DMS79 treated with DMSO at 0.1 percent for 48 hours (cell line): Measurements from ENCODE around the gene KLHL22.
"Not testable (repeated sequence)": the region's sequence is repeated elsewhere in the genome, so short reads cannot be mapped to it uniquely, and the experiment has no call there.

Experiments
- DNase-seq: peaks from one replicate; lab custom pipeline; 2025; lab: John Stamatoyannopoulos, UW

The KLHL22 gene

DNA sequence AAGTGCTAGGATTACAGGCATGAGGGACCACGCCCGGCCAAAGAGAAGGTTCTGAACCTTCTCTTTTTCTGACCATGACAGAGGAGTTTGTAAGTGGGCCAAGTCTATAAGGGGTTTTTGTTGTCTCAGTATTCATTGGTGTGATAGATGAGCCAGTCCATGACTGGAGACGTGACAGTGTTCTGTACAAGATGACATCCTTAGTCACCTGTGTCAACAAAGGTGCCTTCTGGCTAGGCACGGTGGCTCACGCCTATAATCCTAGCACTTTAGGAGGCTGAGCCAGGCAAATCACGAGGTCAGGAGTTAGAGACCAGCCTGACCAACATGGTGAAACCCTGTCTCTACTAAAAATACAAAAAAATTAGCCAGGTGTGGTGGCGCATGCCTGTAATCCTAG is 4.2 kb upstream of the KLHL22 start:
- DNase-seq, result no peak

DNA sequence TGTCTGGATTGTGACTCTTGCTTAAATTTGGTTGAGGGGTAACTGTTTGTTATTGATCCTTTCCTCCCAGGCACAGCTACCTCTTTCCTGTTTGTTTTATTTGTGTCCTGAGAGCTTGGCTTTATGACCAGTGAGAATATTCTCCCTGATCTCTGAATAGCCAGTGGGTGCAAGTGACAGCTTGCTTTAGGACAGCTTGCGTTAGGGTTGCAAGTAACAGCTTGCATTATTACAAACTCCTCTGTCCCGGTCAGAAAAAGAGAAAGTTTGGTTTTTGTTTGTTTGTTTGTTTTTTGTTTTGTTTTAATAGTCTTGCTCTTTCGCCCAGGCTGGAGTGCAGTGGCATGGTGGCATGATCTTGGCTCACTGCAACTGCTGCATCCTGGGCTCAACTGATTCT is 3.3 kb upstream of the KLHL22 start:
- DNase-seq, result no peak

DNA sequence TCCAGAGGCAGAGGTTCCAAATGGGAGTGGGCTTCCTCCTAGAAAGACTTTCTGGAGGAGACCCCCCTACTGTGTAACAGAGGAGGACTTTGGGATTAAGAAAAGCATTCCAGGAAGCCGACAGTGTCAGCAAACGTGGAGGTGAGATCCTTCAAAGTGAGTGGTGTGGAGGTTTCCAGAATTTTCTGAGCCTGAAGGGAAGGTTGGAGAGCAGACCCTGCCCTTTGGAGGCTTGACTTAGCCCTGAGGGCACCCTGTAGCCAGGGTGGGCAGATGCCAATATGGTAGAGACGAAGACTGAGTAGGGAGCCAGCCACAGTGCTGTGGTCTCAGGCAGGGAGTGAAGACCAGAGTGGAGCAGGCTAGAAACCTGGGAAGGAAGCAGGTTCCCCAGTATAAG is 1.8 kb upstream of the KLHL22 start:
- DNase-seq, result no peak

DNA sequence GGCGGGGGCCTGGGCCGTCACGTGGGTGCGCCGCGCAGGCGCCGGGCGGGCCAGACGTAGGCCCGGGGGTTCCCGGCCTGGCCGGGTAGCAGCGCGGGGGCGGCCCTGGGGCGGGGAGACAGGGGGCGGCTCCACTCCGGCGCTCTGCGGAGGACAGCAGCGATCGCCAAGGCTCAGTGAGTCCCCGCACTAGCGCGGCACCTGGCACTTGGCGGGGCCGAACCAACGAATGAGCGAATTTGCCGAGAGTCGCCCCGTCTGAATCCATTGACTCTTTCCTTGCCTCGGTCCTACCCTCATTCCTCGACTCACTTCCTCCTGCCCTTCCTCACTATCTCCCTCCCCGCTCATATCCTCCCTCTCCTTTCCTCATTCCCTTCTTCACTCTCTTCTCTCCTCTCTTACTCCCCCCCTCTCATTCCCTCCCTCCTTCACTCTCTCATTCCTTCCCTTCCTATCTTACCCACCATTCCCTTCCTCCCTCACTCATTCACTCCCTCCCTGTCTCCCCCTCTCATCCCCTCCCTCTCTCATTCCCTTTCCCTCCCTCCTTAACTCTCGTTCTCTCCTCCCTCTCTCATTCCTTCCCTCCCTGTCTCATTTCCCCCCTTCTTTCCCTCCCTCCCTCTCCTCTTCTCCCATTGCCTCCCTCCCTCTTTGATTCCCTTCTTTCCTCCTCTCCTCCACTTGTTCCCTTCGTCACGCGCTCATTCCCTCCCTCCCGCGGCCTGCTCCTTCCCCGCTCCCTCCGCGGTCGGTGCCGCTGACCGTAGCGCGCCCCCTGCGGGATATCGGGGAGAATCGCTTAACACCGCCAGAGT is 476 bp upstream of the KLHL22 start:
- DNase-seq, result peak; percentile 73

DNA sequence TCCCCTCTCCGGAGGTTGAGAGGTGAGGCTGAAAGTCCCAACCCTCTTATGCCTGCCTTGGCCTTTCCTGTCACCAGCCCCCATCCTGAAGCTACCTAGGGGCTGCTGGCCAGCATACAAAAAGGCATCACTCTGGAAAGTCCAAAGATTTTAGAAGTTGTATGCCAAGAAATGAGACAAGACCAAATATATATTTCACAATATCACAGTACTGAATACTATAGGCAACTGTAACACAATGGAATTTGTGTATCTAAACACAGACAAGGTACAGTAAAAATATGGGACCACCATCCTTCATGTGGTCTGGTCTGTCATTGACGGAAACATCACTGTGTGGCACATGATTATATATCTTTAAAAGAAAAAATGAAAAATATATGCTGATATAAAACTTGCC is 4.2 kb downstream of the KLHL22 start:
- DNase-seq, result no peak

DNA sequence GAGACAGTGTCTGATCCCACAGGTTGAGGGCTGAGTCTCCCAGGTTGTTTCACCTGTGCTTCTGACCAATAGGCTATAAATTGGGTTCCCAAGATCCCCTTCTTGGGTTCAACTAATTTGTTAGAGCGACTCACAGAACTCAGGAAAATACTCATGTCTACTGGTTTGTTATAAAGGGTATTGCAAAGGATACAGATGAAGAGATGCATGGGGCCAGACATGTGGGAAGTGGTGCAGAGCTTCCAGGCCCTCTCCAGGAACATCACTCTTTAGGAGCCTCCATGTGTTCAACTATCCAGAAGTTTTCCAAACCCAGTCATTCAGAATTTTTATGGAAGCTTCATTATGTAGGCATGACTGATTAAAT is 4.7 kb downstream of the KLHL22 start:
- DNase-seq, result no peak

DNA sequence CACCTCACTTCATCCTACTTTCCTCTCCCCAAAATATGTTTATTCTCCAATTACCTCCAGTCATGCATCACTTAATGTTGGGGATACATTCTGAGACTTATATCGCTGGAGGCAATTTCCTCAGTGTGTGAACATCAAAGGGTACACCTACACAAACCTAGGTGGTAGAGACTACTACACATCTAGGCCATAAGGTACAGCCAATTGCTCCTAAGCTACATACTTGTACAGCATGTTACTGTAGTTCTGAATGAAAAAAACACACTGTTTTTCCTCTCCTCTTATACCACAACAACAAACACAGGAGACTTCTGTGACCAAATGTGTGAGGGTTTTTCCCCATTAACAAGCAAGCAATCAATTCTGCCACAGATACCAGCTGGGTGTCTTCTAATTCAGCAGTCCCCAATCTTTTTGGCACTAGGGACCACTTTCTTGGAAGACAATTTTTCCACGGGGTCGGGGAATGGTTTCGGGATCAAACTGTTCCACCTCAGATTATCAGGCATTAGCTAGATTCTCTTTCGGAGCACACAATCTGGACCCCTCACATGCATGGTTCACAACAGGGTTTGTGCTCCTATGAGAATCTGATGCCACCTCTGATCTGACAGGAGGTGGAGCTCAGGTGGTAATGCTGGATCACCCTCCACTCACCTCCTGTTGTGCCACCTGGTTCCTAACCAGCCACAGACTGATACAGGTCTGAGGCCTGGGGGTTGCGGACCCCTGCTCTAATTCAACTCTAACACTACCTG is 5.2 kb downstream of the KLHL22 start:
- DNase-seq, result no peak

DNA sequence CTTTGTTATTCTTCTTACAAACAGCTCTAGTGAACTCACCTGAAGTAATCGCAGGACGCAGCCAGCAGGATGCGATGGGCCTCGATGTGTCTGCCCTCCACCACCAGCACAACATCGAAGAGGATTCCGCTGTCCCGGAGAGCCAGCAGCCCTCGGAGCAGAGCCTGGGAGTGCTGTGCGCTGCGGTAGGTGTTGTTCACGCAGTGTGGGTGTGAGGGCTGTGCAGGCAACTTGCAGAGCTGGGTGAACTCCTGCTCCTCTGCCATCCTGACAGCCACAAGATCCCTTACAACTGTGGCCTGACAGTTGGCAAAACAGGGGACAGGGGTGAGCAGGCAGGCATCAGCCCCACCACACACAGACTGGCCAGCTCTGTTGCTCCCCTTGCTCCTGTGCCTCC is 6.6 kb downstream of the KLHL22 start:
- no peak for DNase-seq

DNA sequence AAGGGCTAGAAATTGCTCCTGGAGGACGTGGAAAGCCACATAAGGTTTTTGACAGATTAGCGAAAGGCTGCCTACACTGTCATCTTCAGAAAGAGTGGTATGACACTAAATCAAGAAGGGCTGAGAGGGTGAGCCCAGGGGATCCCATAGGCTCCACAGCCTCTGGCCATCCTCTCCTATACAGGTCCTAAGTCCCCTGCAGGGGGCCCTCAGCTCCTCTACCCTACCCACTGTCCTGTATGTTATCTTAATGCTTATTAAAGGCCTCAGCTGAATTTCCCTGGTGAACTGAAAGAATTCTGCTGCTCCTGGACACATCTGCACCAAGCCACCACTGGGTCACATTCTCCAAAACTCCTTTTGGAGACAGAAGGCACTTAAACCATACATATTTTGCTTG is 7.9 kb downstream of the KLHL22 start:
- no peak for DNase-seq

DNA sequence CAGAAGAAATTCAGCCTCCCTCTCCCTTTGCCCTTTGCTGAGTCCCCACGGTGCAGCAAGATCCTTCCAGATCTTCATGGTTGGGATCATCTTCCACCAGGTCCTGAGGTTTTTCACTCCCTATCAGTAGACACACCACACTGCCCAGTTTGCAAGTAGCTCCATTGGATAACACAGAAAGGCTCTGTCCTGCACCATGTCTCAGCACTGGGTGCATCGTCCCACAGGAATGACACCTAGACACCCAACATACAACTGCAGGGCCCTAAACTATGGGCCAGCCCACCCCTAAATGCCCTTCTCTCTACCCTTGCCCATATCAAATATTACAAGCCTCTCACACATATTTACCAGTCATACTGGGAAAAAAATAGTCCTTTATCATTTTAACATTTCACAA is 9.4 kb downstream of the KLHL22 start:
- no peak for DNase-seq

DNA sequence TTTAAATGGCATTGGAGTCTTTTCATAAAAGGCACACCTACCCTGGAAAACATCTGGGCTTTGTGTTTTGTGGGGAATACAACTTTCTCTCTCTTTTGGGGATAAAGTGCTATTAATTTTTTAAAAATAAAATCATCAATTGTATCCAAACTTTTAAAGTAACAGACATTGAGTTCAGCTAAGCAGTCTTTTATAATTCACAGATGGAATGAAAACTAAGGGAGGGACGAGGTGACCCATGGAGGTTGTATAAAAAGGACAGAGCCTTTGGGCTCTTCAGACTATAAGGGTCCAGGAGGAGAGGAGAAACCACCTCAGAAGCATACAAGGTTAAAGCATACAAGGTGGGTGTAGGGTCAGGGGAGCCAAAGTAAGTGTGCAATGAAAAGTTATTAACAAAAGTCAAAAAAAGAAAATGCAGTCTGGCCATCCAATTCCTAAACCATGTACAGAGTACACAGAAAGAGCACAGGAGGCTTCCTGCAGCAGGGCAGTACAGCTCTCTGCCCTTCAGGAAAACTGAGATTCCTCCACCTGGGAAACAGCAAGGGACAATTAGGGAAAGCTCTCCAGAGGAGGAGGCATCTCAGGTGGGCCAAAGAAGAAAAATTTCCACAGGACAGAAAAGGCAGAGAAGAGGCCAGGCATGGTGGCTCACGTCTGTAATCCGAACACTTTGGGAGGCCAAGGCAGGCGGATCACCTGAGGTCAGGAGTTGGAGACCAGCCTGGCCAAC is 10.5 kb downstream of the KLHL22 start:
- DNase-seq, result no peak

DNA sequence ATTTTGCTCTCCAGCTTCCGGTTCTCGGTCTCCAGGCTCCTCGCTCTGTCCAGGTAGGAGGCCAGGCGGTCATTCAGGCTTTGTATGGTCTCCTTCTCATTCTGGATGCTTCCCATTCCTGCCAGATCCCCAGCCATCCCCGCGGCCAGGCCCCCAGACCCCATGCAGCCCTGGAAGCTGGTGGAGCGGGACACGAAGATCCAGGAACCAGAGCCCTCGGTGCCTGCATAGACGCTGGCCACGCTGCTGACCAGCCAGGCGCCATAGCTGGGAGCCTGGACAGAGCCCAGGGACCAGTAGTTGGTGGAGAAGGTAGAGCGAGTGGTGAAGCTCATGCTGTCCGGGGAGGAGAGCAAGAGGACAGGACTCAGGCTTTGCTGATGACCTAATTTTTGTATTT is 11.8 kb downstream of the KLHL22 start:
- DNase-seq, result no peak

DNA sequence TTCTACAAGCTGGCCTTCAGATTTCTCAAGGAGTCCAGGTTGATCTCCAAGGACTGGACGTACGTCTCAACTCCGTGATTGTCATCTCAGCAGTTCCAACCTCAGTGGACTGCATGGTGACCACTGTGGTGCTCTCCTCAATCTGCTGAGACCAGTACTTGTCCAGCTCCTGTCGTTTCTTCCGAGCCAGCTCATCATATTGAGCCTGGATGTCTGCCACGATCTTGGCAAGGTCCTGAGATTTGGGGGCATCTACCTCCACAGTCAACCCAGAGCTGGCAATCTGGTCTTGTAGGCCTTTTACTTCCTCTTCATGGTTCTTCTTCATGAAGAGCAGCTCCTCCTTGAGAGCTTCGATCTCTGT is 12.5 kb downstream of the KLHL22 start:
- not testable (repeated sequence) for DNase-seq

DNA sequence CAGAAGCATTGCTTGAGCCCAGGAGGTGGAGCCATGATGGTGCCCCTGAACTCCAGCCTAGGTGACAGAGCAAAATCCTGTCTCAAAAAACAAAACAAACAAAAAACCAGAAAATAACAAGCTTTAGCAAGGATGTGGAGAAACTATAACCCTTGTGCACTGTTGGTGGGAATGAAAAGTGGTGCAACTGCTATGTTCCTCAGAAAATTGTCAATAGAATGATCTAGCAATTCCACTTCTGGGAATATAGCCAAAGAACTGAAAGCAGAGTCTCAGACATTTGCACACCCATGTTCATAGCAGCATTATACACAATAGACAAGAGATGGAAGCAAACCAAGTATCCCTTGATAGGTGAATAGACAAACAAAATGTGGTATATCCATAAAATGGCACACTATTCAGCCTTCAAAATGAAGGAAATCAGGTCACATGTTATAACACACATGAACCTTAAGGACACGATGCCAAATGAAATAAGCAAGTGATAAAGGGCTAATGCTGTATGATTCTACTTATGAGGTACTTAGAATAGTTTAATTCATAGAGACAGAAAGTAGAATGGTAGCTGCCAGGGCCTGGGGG is 15.9 kb downstream of the KLHL22 start:
- no peak for DNase-seq

DNA sequence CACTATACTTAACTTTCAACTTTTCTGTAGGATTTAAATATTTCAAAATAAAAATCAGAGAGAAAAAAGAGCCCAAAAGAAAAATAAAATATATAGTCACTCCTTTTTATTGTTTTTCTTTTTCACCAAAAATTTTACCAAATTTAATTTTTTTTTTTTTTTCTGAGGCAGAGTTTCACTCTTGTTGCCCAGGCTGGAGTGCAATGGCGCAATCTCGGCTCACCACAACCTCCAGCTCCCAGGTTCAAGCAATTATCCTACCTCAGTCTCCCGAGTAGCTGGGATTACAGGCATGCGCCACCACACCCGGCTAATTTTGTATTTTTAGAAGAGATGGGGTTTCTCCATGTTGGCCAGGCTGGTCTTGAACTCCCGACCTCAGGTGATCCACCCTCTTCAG is 17.5 kb downstream of the KLHL22 start:
- DNase-seq, result not testable (repeated sequence)

DNA sequence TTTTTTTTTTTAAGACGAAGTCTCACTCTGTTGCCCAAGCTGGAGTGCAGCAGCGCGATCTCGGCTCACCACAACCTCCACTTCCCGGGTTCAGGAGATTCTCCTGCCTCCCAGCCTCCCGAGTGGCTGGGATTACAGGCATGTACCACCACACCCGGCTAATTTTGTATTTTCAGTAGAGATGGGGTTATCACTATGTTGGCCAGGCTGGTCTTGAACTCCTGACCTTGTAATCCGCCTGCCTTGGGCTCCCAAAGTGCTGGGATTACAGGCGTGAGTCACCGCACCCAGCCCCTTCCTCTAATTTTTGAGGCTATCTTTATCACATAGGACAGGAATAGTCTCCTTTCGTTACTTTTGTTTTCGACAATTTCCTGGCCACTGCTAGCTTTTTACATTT is 20.0 kb downstream of the KLHL22 start:
- DNase-seq, result not testable (repeated sequence)

DNA sequence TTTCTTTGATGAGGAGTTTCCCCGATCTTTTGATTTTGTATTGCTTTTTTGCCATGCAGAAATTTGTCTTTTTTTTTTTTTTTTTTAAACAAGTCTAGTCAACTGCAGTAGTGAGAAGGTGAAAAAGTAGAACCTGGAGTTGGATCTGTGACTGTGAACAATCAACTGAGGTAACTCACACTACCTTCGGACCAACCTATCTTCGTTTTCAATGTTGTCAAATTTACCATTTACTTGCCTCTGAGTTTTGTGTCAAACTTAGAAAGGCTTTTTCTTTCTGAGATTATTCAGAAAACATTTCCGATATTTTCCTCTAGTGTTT is 20.5 kb downstream of the KLHL22 start:
- DNase-seq, result no peak

DNA sequence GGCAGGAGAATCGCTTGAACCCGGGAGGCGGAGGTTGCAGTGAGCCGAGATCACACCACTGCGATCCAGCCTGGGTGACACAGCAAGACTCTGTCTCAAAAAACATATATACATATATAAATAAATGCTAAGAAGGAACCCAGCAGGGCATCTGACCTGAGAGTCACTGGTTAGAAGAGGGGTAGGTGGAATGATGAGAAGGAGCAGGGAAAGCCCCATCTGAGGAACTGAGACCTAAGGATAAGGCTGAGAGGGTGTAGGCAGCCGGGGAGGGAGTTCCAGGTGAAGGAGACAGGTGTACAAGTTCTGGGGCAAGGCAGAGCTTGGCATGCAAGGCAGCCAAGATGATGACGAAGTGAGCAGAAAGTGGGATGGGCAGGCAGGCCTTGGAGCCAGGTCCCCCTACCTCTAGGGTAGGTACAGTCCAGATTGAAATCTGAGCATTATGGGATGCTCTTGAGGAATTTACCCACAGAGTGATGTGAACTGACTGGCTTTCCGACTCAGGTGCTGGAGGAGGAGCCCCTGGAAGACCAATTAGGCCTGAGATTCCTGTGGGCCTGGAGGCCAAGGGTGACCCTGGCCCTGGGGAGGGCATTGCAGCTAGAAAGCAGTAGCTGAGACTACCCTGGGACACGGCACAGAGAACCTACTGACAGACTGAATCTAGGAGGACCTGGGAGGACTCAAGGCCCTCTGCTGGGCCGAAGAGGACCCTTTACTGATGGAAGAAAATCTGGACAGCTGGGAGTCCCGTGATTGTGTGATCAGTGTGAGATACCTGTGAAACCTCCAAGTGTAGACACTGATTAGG is 22.8 kb downstream of the KLHL22 start:
- DNase-seq, result no peak

DNA sequence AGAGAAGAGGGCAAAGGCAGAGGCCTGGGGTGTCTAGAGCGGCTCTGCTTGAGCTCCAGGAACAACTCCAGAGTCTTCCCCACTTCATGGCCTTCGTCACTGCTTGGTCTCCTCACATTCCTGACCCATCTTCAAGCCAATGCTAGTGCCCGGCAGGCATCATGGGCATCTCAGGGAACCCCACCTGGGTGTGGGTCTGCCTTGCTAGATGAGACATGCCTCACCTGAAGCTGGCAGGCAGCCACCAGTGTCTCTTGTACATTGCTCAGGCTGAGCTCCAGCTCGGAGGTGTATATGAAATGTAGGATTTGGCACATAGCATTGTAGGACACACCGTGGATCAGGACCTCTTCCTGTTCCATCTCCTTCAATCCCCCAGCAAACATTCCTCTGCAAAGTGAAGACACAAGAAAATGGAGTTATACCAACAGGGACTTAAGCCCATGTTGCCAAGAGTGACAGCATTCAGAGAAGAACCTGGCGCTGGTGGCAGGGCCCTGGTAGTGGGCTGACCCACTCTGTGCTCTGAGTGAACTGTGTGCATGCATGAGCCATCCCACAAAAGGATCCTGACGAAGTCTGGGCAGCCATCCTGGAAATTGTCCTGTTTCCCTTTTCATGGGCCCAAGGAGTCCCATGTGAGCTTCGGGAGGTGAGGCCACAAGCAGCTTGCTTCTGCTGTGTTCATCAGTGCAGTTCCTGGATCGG is 24.3 kb downstream of the KLHL22 start:
- DNase-seq, result no peak

DNA sequence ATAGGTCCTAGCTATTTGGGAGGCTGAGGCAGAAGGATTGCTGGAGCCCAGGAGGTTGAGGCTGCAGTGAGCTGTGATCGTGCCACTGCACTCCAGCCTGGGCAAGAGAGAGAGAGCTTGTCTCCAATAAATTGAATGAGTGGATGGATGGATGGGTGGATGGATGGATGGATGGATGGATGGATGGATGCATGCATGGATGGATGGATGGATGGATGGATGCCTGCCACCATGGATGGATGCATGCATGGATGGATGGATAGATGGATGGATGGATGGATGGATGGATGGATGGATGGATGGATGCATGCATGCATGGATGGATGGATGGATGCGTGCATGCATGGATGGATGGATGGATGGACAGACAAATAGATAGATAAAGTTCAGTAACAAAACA is 25.1 kb downstream of the KLHL22 start:
- DNase-seq, result not testable (repeated sequence)
